ENCODE data around the gene LPXN.

DNA sequence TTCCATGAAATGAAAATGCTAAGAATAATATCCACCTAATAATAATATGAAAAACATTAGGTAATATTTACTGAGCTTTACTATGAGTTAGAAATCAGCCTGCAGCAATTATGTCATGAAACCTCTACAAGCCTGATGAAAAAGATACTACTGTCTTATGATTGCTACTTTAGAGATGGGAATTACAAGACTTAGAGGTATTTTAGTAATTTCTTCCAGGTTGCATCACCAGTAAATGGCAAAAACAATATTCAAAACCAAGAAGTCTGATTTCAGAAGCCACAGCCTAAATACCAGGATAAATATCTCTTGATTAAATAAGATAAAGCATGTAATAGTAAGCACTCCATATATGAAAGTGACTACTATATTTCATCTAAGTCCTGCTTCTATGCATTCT is 81.6 kb downstream of the LPXN start:
- TF ChIP-seq CTCF (IDR thresholded peaks at IDR 0.05) (no peak), POLR2A (IDR thresholded peaks at IDR 0.05) (no peak)
